GM12878 (cell line): Measurements from ENCODE around the gene FAM221B. TPM values are rescaled to one million over a fixed set of nuclear protein-coding genes. Genes with fewer than 3 reads are reported as not detected.

Source experiments
- ATAC-seq: fragments of 200-7000 bp; cut with Tn5 transposase; 3 replicates; pipeline ENCODE4 v1.9.1; 2020; ENCODE audit warnings: mild to moderate bottlenecking, moderate library complexity
- BruUV-seq: library from RNA; stranded (reverse); fragments of 400-500 nt; replicated peaks from 2 replicates; lab custom pipeline; 2021; lab: Mats Ljungman, UMichigan
- CTCF ChIA-PET: fragments of 300-600 bp; sonication (Branson Sonifier 250); formaldehyde crosslinking; extraction: SDS; loops from one replicate; lab custom pipeline; 2021; ENCODE audit warnings: inconsistent platforms; lab: Yijun Ruan, JAX
- POLR2A ChIA-PET: fragments of 350-600 bp; formaldehyde crosslinking; extraction: SDS; loops from one replicate; lab custom pipeline; 2021; ENCODE audit warnings: inconsistent platforms; lab: Charles Lee
- RAD21 ChIA-PET: fragments of 300-600 bp; sonication (Branson Sonifier 250); formaldehyde crosslinking; loops from one replicate; lab custom pipeline; 2023; ENCODE audit warnings: antibody characterized with exemption; ENCODE audit not compliant: unreplicated experiment; lab: Charles Lee
- SMC1A ChIA-PET: fragments of 300-600 bp; sonication (Branson Sonifier 250); formaldehyde crosslinking; loops from one replicate; lab custom pipeline; 2023; ENCODE audit not compliant: unreplicated experiment, uncharacterized antibody; lab: Charles Lee
- DNase-seq: peaks from one replicate; pipeline ENCODE4 v3.0.0-alpha.2; 2011; ENCODE audit warnings: low read depth, low spot score
- FAIRE-seq: peaks from 3 replicates; lab custom pipeline; 2011; peaks lifted over from hg19 to GRCh38; lab: Jason Lieb, UNC
- H2AFZ ChIP-seq: 2 replicates; pipeline ENCODE4 v1.6.0; 2011; ENCODE audit warnings: low read depth, low read length, control low read depth; ENCODE audit not compliant: control insufficient read depth
- H3K27ac ChIP-seq: 2 replicates; pipeline ENCODE4 v1.5.1; 2011; ENCODE audit warnings: control low read depth; ENCODE audit not compliant: control insufficient read depth, insufficient read depth
- H3K27me3 ChIP-seq, 2 experiments: replicated peaks in 1 of 2; 2 replicates each; pipeline versions ENCODE4 v1.6.0 to v1.6.1; 2011; ENCODE audit warnings: low read length in 1 of 2; ENCODE audit not compliant: control insufficient read depth in 2 of 2, insufficient read depth in 2 of 2
- H3K36me3 ChIP-seq, 2 experiments: 2 replicates each; pipeline ENCODE4 v1.5.1; 2011; ENCODE audit warnings: low read length in 1 of 2; ENCODE audit not compliant: control insufficient read depth in 2 of 2, insufficient read depth in 2 of 2
- H3K4me1 ChIP-seq: 2 replicates; pipeline ENCODE4 v1.6.1; 2011; ENCODE audit warnings: mild to moderate bottlenecking, low read length, moderate library complexity, mixed read lengths; ENCODE audit not compliant: control insufficient read depth, insufficient read depth
- H3K4me2 ChIP-seq: 2 replicates; pipeline ENCODE4 v1.6.0; 2011; ENCODE audit warnings: control low read depth; ENCODE audit not compliant: control insufficient read depth, insufficient read depth
- H3K4me3 ChIP-seq: fragments of 200-600 bp; sonication (generic); 2 replicates; pipeline ENCODE4 v1.5.1; 2016
- H3K79me2 ChIP-seq: 2 replicates; pipeline ENCODE4 v1.6.0; 2011; ENCODE audit warnings: low read length; ENCODE audit not compliant: control insufficient read depth, insufficient read depth
- H3K9ac ChIP-seq: 2 replicates; pipeline ENCODE4 v1.8.0; 2011; ENCODE audit warnings: low read length, control low read depth, mixed read lengths; ENCODE audit not compliant: control insufficient read depth, insufficient read depth
- H3K9me3 ChIP-seq: replicated peaks from 3 replicates; pipeline ENCODE4 v1.5.1; 2011; ENCODE audit warnings: mild to moderate bottlenecking, low read length; ENCODE audit not compliant: control insufficient read depth, insufficient read depth
- H4K20me1 ChIP-seq: 2 replicates; pipeline ENCODE4 v1.6.0; 2011; ENCODE audit not compliant: control insufficient read depth, insufficient read depth
- HCFC1 ChIP-seq: fragments of 150-350 bp; IDR thresholded peaks from 2 replicates; pipeline ENCODE4 v1.6.1; 2014; ENCODE audit warnings: low read length
- HDAC6 ChIP-seq: fragments of 200-600 bp; sonication (generic); IDR thresholded peaks from one replicate; pipeline ENCODE4 v1.8.0; 2017; ENCODE audit warnings: antibody characterized with exemption; ENCODE audit not compliant: unreplicated experiment
- HSF1 ChIP-seq: fragments of 150-350 bp; IDR thresholded peaks from 2 replicates; pipeline ENCODE4 v1.6.1; 2014; ENCODE audit warnings: mild to moderate bottlenecking, low read depth, low read length
- NBN ChIP-seq: fragments of 450-650 bp; IDR thresholded peaks from 2 replicates; pipeline ENCODE4 v1.6.1; 2016
- TBL1XR1 ChIP-seq: IDR thresholded peaks from 2 replicates; pipeline ENCODE4 v1.6.1; 2012; ENCODE audit warnings: low read depth, low read length, improper control_type of control experiment
- ZBTB11 ChIP-seq: fragments of 450-650 bp; formaldehyde crosslinking; IDR thresholded peaks from 2 replicates; pipeline ENCODE4 v1.5.0; 2022; ENCODE audit warnings: mild to moderate bottlenecking, missing genetic modification characterization
- WGBS: methylation state at CpG from one replicate; pipeline ENCODE4 v1.1.6; 2016; ENCODE audit warnings: low lambda C conversion rate; ENCODE audit not compliant: insufficient replicate concordance, insufficient coverage; ENCODE audit errors: missing lambda C conversion rate; 5-methylcytosine and 5-hydroxymethylcytosine counted together
- in situ Hi-C: fragments of 300-500 bp; cut with MboI; formaldehyde crosslinking; loops from 9 replicates; pipeline ENCODE4 v1.14.3; 2018; ENCODE audit warnings: mixed read lengths
- intact Hi-C: fragments of 100-400 bp; cut with micrococcal nuclease; formaldehyde crosslinking; loops from one replicate; pipeline ENCODE4 v1.14.2; 2022; ENCODE audit not compliant: unreplicated experiment
- polyA plus RNA-seq, 11 experiments: library from polyadenylated mRNA; depleted of rRNA in 4 of 11; unstranded in 6 of 11; stranded (reverse) in 5 of 11; fragments of >200 nt; fragmentation: Nextera tagmentation in 4 of 11; fragmentation: Illumina TruSeq in 1 of 11; extraction: Ambion mirVana in 4 of 11; extraction: Trizol in 1 of 11; gene quantifications; 1 replicate in 1 of 11; 2 replicates in 10 of 11; pipeline versions ENCODE4 v1.2.1 to v1.2.3, GENCODE V29; 2011 to 2016; ENCODE audit warnings: inconsistent platforms in 2 of 11, missing spikeins in 2 of 11, low read depth in 1 of 11
- total RNA-seq, 4 experiments: library from RNA; depleted of rRNA in 3 of 4; stranded (reverse); fragments of >200 nt in 3 of 4; fragmentation: Illumina TruSeq in 1 of 4; extraction: Trizol in 1 of 4; gene quantifications; 2 replicates each; pipeline versions ENCODE4 v1.2.1 to v1.2.3, GENCODE V29; 2013 to 2021
- TF ChIP-seq, protein P1 (sequence below): fragments of 450-650 bp; IDR thresholded peaks from 2 replicates; pipeline ENCODE4 v1.6.1; 2016; ENCODE audit warnings: mild to moderate bottlenecking

The FAM221B gene
- total and polyA plus RNA-seq, 10 of the 15 experiments (the other 5 are each of a cell fraction or from before 2014, with no cell fraction given): 0.02 to 0.12 (median 0.04) TPM; not detected in 5

- no peak overlapping the region for H3K4me3 ChIP-seq
- no peak overlapping the region for H2AFZ ChIP-seq
- no peaks in the 10 kb centered on the region for H3K36me3 ChIP-seq
- H3K27me3 ChIP-seq: no peaks in the 10 kb centered on the region
- RAD21 ChIA-PET: interaction anchor here (0.9 kb wide), 1 partner anchor 37 kb away, joined by 3 read pairs; no protein-coding TSS in a partner anchor
- no peak for DNase-seq
- TF ChIP-seq HDAC6: no peak
- TF ChIP-seq NBN: no peak
- no peak for TF ChIP-seq TBL1XR1
- no peak for TF ChIP-seq HCFC1
- no peak for ATAC-seq
- CTCF ChIA-PET: interaction anchor here (2.0 to 2.7 kb wide), 2 partner anchors 9 to 46 kb away, joined by 5 to 19 read pairs; no protein-coding TSS in a partner anchor
- in situ Hi-C loops: no loop called here
- SMC1A ChIA-PET: interaction anchor here (0.7 to 1.4 kb wide), 5 partner anchors 9 to 186 kb away, joined by 3 read pairs; no protein-coding TSS in a partner anchor
- no peak for FAIRE-seq
- H3K79me2 ChIP-seq: no peaks in the 10 kb centered on the region
- no TSS peak for BruUV-seq
- H3K27ac ChIP-seq: no peak overlapping the region
- H3K4me2 ChIP-seq: no peak overlapping the region
- H3K4me1 ChIP-seq: no peaks in the 10 kb centered on the region
- WGBS: 33% methylated on average over 3 of the region's 3 CpGs
- no peaks in the 10 kb centered on the region for H4K20me1 ChIP-seq
- intact Hi-C loops: no loop called here
- H3K9ac ChIP-seq: no peak overlapping the region
- H3K9me3 ChIP-seq: peaks cover 5% of the 10 kb centered on the region; the same call in 2 of the 3 replicates
- POLR2A ChIA-PET: interaction anchor here (0.6 kb wide), 2 partner anchors 129 to 1191 kb away, joined by 4 to 5 read pairs; no protein-coding TSS in a partner anchor
Observed at GRCh38 chr9:35872505-35872904, 44.0 kb upstream of the FAM221B start.

DNA sequence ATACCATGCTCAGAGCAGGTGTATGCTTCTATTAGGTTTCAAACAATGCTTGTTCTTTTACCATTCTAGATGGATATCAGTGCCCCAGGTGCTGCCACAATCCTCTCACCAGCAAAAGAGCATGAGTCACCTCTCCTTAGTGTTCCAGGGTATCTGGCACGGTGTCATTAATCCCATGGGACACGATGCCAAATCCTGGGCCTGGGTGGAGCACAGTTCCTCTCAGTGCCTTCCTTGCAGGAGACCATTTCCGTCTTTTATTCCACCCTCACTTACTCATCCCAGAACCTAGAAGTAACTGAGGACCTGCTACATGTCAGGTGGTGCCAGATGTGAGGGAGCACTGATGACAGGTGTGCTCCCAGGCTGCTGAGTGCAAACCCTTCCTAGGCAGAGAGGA is 43.0 kb upstream of the FAM221B start:
- SMC1A ChIA-PET: interaction anchor here (1.4 kb wide), 1 partner anchor 8 kb away, joined by 3 read pairs; no protein-coding TSS in a partner anchor
- Histone ChIP-seq H3K36me3 (no peaks in the 10 kb centered on the region), H3K4me3 (no peak overlapping the region), H3K27ac (no peak overlapping the region), H3K4me2 (no peak overlapping the region), H3K9me3 (no peaks in the 10 kb centered on the region), H4K20me1 (no peaks in the 10 kb centered on the region), H3K27me3 (no peaks in the 10 kb centered on the region), H3K79me2 (no peaks in the 10 kb centered on the region), H3K9ac (no peak overlapping the region), H2AFZ (no peak overlapping the region), H3K4me1 (no peaks in the 10 kb centered on the region)
- in situ Hi-C loops: no loop called here
- TF ChIP-seq HSF1 (no peak), ZBTB11 (no peak)
- TF ChIP-seq, protein P1, sequence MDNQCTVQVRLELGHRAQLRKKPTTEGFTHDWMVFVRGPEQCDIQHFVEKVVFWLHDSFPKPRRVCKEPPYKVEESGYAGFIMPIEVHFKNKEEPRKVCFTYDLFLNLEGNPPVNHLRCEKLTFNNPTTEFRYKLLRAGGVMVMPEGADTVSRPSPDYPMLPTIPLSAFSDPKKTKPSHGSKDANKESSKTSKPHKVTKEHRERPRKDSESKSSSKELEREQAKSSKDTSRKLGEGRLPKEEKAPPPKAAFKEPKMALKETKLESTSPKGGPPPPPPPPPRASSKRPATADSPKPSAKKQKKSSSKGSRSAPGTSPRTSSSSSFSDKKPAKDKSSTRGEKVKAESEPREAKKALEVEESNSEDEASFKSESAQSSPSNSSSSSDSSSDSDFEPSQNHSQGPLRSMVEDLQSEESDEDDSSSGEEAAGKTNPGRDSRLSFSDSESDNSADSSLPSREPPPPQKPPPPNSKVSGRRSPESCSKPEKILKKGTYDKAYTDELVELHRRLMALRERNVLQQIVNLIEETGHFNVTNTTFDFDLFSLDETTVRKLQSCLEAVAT: no peak
- BruUV-seq: no TSS peak
- intact Hi-C loops: no loop called here
- DNase-seq (no peak), ATAC-seq (no peak), FAIRE-seq (no peak)
- CTCF ChIA-PET: interaction anchor here (2.7 kb wide), 1 partner anchor 10 kb away, joined by 19 read pairs; no protein-coding TSS in a partner anchor
- RAD21 ChIA-PET: no interaction called here
- POLR2A ChIA-PET: no interaction called here
- 62% methylated on average over 3 of the region's 3 CpGs for WGBS
